ENCODE results near the gene WDHD1. TPM values are rescaled to one million over a fixed set of nuclear protein-coding genes. Genes with fewer than 3 reads are reported as not detected.

The WDHD1 gene
- total and polyA plus RNA-seq, 8 donors: 0.45 to 2.3 (median 1.1) TPM

DNA sequence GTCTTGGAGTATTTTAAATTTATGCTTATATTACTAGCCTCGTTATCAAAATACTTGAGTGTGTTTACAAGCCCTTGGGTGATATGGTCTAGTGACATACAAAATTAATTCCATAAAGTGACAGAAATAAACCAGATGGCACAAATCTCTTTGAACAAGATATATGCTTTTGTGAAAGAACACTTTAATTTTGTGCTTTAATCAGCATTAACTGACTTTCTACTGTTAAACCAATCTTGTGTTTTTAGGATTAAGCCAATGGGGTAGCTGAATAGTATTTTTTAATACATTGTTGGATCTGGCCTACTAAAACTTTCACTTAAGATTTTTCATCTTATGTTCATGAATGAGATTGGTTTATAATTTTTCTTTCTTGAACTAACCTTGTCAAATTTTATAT, 93.9 kb downstream of the WDHD1 start:
- ATAC-seq: no peak
- Histone ChIP-seq H3K4me3 (no peak overlapping the region), H3K4me1 (no peaks in the 10 kb centered on the region), H3K27me3 (no peaks in the 10 kb centered on the region), H3K27ac (no peak overlapping the region), H3K9me3 (no peaks in the 10 kb centered on the region), H3K36me3 (no peaks in the 10 kb centered on the region)
- intact Hi-C loops (cut with DNase I): no loop called here
- FAIRE-seq: no peak
- TF ChIP-seq, protein P1, sequence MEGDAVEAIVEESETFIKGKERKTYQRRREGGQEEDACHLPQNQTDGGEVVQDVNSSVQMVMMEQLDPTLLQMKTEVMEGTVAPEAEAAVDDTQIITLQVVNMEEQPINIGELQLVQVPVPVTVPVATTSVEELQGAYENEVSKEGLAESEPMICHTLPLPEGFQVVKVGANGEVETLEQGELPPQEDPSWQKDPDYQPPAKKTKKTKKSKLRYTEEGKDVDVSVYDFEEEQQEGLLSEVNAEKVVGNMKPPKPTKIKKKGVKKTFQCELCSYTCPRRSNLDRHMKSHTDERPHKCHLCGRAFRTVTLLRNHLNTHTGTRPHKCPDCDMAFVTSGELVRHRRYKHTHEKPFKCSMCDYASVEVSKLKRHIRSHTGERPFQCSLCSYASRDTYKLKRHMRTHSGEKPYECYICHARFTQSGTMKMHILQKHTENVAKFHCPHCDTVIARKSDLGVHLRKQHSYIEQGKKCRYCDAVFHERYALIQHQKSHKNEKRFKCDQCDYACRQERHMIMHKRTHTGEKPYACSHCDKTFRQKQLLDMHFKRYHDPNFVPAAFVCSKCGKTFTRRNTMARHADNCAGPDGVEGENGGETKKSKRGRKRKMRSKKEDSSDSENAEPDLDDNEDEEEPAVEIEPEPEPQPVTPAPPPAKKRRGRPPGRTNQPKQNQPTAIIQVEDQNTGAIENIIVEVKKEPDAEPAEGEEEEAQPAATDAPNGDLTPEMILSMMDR (IDR thresholded peaks at IDR 0.05): no peak
- 69 to 72% methylated on average over 1 of the region's 1 CpG for WGBS, 2 donors
- no peak for DNase-seq

DNA sequence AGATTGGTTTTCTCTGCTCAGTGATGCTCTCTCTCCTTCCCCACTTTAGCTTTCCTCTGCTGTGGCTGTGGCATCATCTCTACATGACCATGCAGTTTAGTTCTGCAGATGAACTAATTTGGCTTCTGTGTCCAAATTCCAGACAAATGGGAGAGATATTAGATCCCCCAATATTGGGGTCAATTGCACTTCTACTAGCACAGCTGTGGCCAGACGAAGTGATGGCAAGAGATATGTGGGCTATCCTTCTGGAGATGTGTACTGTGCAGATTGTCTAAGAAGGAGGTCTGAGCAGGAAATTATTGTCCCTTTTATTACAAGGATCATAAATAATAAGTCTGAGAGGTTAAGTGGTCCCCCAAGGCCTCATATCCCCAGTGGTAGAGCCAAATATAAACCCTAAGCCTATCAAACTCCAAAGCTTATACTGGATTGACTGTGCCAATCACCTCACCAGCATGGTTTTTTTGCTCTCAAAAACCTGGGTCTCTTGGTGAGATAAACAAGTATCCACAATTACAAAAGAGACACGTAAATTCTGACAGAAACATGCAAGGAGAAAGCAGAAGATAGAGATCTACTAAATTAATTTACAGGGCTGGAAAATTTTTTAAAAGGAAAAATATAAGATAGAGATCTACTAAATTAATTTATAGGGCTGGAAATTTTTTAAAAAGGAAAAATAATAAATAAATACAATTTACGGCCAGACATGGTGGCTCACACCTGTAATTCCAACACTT, 95.1 kb downstream of the WDHD1 start:
- DNase-seq (no peak), FAIRE-seq (no peak), ATAC-seq (no peak)
- Histone ChIP-seq H3K36me3 (no peaks in the 10 kb centered on the region), H3K4me3 (no peak overlapping the region), H3K27ac (no peak overlapping the region), H3K9me3 (no peaks in the 10 kb centered on the region), H3K4me1 (no peaks in the 10 kb centered on the region), H3K27me3 (no peaks in the 10 kb centered on the region)
- TF ChIP-seq, protein P1 (IDR thresholded peaks at IDR 0.05): no peak
- intact Hi-C loops (cut with DNase I): no loop called here
- 91 to 97% methylated on average over 3 of the region's 3 CpGs for WGBS, 2 donors

DNA sequence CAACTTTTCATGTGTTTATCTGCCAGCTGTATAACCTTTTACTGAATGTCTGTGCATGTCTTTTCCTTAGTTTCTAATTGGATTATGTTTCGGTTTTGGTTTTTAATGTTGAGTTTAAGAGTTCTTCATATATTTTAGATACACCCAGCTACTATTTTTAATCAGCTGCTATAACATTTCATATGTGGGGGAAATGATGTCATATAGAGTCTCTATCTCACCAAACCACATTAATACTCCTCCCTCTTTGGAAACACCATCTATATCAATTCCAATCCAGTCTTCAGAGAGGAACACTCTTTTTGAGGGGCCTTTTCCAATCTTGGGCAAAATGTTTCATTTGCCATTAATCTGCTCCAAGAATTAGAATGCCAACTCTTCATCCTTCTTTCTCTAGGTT, 95.8 kb downstream of the WDHD1 start:
- 90 to 97% methylated on average over 1 of the region's 1 CpG for WGBS, 2 donors
- ATAC-seq (no peak), FAIRE-seq (no peak)

DNA sequence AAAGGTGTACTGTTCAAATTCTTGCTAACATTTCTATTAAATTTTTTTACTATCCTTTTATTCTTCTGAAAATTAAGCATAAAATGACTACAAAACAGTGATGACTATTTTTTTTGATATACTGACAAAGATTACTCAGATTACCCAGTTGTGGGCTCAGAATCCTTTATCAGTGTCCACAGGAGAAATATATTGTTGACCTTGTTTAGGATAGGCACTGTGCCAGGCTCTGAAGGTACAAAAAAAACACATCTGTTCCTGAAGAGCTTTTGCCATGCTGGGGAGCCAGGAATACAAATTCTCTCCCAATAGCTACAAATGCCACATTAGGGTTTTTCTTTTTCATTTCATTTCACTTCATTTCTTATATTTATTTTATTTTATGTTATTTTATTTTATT, 97.3 kb downstream of the WDHD1 start:
- no peak for DNase-seq

More for the DNA sequence above, 95.8 kb downstream of the WDHD1 start:
- H3K27me3 ChIP-seq: no peaks in the 10 kb centered on the region
- TF ChIP-seq, protein P1 (IDR thresholded peaks at IDR 0.05): no peak
- H3K4me1 ChIP-seq: no peaks in the 10 kb centered on the region
- H3K27ac ChIP-seq: no peak overlapping the region
- no peak overlapping the region for H3K4me3 ChIP-seq
- intact Hi-C loops (cut with DNase I): no loop called here
- DNase-seq: no peak
- no peaks in the 10 kb centered on the region for H3K36me3 ChIP-seq
- H3K9me3 ChIP-seq: no peaks in the 10 kb centered on the region

DNA sequence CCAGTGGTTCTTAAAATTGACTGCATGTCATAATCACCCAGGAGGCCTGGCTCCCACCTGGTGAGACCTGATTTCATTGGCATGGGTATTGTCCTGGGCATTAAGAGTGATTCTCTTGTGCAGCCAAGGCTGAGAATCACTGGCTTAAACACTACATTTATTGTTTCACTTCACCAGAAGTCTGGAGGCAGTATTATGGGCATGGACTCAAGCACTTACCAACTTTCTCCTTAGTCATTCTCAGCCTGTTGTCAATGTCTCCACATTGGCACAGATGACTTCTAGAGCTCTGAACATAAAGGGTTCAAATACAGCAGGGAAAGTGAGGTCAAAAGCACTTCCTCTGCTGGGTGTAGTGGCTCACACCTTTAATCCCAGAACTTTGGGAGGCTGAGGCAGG, 98.7 kb downstream of the WDHD1 start:
- DNase-seq: no peak
- H3K4me3 ChIP-seq: no peak overlapping the region
- H3K4me1 ChIP-seq: no peaks in the 10 kb centered on the region
- ATAC-seq: no peak
- intact Hi-C loops (cut with DNase I): no loop called here
- no peak for FAIRE-seq
- no peaks in the 10 kb centered on the region for H3K36me3 ChIP-seq
- TF ChIP-seq, protein P1 (IDR thresholded peaks at IDR 0.05): no peak
- H3K27me3 ChIP-seq: no peaks in the 10 kb centered on the region
- H3K9me3 ChIP-seq: no peaks in the 10 kb centered on the region
- H3K27ac ChIP-seq: no peak overlapping the region

More for the DNA sequence above, 97.3 kb downstream of the WDHD1 start:
- TF ChIP-seq, protein P1 (IDR thresholded peaks at IDR 0.05): no peak
- intact Hi-C loops (cut with DNase I): no loop called here
- H3K27me3 ChIP-seq: no peaks in the 10 kb centered on the region
- H3K4me3 ChIP-seq: no peak overlapping the region
- H3K36me3 ChIP-seq: no peaks in the 10 kb centered on the region
- H3K4me1 ChIP-seq: no peaks in the 10 kb centered on the region
- ATAC-seq (no peak), FAIRE-seq (no peak)
- no peak overlapping the region for H3K27ac ChIP-seq
- H3K9me3 ChIP-seq: no peaks in the 10 kb centered on the region

Data from pancreas (tissue), 10 donors.